Measurements from ENCODE around the gene BST1.

- TF ChIP-seq EP300 (IDR thresholded peaks at IDR 0.05) (no peak), POLR2A (IDR thresholded peaks at IDR 0.05) (no peak), CTCF (IDR thresholded peaks at IDR 0.05) (no peak)
Measured at GRCh38 chr4:15746110-15746509, 43.2 kb downstream of the BST1 start.

Measured in upper lobe of left lung (tissue), 4 donors.